DMS 273 (cell line): Measurements from ENCODE around the gene TRAM2.

Experiments used
- DNase-seq: peaks from one replicate; lab custom pipeline; 2025; ENCODE audit not compliant: unreplicated experiment; lab: John Stamatoyannopoulos, UW

The TRAM2 gene

DNA sequence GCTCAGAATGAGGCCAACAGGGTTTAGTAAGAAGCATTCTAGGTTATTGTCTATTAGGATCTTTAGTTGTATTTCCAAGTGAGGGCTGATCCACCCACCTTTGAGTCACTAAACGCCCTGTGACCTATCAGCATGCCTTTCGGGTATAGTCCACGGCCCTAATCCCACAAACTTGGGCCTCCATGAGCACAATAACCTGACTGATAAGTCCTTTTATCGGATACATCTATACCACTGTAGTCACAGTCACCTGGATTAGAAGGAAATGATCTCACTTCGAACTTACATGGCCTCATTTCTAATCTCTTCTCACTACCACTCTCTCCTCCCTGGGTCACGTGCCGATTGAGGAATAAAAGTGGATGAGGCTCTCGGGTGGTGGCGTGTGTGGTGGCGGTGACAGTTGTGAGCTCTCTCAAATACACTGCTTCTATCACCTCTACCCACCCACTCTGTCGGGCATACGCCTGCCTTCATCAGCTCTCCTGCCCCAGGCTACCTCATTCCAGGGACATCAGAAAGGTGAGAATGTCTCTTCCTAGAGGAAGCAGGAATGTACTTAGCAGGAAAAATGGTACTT lies 65.2 kb downstream of the TRAM2 start:
- no peak for DNase-seq

- no peak for DNase-seq
These were observed 65.7 kb downstream of the TRAM2 start for GRCh38 chr6:52511163-52511562.

- no peak for DNase-seq
These were observed 66.7 kb downstream of the TRAM2 start for GRCh38 chr6:52510213-52510562.

- no peak for DNase-seq
These were observed 67.3 kb downstream of the TRAM2 start for GRCh38 chr6:52509281-52510212.

DNA sequence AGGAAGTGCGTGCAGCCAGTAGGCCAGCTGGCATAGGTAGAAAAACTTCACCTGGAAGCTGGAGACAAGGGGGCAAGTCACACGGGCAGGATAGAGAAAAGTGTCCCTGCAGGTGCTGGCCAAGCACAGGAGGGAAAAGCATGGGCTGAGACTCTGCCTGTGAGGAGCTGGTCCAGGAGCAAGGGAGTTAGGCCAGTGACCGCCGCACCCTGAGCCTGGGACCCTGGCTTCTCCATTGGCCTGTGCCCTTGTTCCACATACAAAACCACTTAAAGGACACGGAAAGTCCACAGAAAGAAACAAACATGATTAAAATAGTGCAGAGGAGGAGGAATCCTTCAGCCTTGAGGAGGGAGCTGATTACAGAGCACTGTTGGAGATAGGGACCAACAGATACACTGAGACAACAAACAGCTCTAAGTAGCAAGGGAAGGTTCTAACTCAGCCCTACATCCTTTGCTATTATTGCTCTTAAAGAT lies 68.6 kb downstream of the TRAM2 start:
- DNase-seq = no peak

GRCh38 chr6:52507557-52508260 lies 69.2 kb downstream of the TRAM2 start:
- no peak for DNase-seq

DNA sequence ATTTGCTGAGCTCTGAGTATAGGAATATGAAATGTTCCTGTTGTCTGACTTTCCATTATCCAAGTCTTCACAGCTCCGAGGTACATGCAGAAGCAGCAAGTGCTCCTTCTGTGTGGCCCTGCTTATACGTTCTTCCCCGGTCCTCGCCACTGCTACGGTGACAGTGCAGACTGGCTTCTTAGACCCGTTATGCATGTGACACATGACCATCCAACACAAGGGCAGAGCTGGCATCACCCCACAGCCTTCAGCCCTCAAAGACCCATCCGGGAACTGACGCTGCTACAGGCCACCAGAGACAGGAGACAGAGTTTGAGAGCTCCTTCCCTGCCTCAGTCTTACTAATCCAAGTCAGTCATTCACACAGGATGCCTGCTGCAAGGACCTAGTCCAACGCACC lies 70.4 kb downstream of the TRAM2 start:
- no peak for DNase-seq

DNA sequence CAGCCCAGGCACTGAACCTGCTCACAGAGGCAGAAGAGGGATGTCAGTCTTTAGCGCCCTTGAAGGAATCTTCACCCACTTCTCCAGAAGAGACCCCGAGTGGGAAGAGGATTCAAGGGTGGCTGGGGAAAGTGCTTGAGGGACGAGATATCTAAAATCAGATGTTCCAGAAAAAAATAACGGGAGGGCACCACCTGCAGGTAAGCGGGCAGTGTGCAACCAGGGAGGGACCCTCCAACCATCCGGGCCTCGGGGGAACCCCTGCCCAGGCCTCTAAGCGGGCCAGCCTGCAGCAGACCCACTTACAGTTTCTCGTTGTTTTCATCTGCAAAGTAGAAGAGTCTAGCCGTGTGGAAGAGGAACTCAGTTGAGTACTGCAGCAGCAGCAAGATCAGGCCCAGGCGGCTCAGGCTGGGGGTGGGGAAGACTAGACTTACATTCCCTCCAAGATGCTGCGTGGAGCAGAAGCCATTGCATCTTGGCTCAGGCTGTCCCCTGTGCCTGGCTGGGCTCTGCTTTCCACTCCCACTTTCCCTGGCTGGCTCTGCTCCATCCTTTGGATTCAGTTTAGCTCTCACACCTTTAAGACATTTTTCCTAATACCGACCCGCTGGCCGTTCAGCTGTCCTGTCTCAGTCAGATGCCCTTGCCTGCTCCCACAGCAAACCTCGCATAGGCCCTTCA lies 71.0 kb downstream of the TRAM2 start:
- peak; percentile 19 for DNase-seq

- no peak for DNase-seq
These were observed 72.1 kb downstream of the TRAM2 start for GRCh38 chr6:52504782-52505136.

DNA sequence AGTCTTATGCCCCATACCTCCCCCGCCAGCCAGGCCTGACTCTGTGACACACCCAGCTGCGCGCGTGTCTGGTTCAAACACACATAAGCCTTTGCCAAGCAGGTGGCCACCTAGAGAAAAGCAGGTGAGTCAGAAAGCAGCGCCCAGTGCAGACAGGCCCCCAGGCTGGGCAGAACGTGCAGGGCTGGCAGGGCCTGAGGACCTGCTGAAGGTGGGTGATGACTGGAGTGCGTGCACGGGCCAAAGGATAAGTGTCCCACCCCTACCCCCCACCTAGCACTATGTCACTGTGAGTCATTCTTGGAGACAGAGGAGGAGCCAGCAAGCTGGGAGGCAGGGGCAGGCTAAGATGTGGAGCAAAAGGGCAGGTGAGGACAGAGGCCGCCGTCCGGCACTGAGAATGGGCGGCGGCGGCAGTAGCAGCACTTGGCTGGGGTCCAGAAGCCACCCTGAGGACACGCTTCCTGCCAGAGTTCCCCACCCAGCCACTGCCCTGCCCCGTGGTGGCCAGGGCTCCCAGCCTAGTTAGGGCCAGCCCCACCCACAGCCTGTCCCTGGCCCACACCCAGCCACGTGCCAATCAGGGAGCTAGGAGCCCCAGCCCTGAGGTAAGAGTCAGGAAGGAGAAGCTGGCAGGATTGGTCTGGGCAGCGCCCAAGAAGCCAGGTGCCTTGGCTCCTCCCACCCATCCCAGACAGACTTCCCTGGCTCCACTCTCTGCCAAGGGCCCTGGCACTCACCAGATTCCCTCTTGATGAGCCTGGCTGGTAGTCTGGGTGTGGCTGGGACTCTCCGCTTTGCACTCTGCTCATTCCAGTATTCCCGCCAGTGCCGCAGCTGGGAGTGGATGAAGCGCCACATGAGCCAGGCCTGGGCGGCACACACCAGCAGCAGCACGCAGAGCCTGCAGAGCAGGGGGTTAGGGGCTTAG lies 72.7 kb downstream of the TRAM2 start:
- peak; percentile 94 for DNase-seq

GRCh38 chr6:52503323-52503747 lies 73.5 kb downstream of the TRAM2 start:
- peak; percentile 63 for DNase-seq

DNA sequence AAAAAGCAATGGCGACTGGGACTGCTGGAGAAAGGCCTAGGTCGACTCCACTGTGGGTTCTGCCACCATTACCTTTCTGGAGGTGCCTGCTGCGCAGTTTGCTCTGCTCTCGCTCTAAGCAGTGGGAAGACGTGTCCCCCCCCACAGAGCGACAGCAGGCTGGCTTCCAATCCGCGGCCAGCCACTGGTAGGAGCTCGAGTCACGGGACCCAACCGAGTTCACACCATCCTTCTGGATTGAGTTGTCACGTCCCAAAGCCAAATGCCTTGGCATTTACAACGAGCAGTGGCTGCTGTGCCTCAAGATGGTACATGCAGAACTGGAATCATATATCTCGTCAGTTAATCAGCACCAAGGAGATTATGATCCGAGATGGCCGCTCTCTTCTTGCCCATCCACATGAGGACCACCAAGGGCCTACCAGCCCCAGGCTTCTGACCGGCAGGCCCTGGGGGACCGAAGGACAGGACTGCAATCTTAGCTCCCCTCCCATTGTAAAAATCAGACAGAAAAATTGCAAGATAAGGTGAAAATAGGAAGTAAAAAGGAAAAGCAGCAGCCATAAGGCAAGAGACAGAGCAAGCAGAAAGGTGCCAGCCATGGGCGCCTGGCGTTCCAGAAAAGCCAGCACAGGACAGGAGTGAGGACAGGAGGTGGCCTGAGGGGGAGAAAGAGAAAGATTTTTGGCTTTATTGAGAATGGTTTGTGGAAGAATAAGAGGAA lies 74.4 kb downstream of the TRAM2 start:
- no peak for DNase-seq

- no peak for DNase-seq
These were observed 76.4 kb downstream of the TRAM2 start for GRCh38 chr6:52500238-52501129.

GRCh38 chr6:52499681-52500236 lies 77.1 kb downstream of the TRAM2 start:
- DNase-seq = no peak

DNA sequence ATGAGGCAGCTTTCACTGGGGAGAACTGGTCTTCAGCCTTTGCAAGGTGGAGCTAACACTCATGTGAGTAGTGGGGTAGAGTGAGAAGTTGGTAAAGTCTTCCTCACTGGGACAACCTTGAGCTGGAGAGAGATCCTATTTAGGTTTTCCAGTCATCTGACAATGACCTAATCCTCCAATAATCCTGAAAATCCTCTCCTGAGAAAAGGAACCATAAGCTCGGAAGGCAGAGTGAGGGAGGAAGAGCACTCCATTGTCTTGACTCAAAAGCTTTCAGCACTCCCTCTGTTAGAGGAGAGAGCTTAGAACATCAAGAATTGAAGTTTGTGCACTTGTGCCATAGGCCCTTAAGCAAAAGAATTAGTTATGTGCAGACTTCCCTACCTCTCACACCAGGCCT lies 77.8 kb downstream of the TRAM2 start:
- DNase-seq = no peak

GRCh38 chr6:52498538-52499017 lies 78.3 kb downstream of the TRAM2 start:
- DNase-seq = no peak

GRCh38 chr6:52497652-52498408 lies 79.0 kb downstream of the TRAM2 start:
- peak; percentile 20 for DNase-seq
